ENCODE measurements around the gene PRKCZ.

The PRKCZ gene

DNA sequence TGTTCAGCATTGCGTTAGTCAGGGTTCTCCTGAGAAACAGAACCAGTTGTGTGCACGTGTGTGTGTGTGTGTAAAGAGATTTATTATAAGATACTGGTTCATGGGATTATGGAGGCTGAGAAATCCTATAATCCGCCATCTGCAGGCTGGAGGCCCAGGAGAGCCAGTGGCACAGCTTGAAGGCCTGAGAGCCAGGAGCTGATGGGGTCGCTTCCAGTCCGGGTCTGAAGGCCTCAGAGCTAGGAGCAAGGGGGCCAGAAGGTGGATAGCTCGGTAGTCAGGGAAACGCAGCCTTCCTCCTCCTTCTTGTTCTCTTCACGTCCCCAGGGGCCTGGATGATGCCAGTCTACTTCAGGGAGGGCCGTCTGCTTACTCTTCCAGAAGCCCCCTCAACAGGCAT is 106.7 kb downstream of the PRKCZ start:
- DNase-seq (ENCODE audit: low spot score), result no peak

DNA sequence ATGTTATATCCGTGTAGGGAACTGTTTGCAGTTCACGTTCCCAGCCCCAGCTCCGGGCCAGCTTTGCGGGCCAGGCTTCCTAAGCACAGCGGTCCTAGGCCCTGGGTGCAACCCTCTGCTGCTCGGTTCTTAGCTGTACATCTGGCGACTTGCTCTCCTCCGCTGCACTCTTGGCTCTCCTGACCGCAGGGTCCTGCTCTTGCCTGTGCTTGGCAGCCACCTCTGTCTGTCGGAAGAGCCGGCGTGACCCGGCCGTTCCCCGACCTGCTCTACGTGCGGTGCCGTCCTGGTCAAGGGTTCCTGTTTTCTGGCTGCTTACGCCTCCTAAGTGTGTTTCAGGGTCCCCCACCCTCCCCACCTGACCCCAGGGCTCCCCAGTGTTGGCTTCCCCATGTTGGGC is 107.6 kb downstream of the PRKCZ start:
- no peak for DNase-seq (ENCODE audit: low spot score)

DNA sequence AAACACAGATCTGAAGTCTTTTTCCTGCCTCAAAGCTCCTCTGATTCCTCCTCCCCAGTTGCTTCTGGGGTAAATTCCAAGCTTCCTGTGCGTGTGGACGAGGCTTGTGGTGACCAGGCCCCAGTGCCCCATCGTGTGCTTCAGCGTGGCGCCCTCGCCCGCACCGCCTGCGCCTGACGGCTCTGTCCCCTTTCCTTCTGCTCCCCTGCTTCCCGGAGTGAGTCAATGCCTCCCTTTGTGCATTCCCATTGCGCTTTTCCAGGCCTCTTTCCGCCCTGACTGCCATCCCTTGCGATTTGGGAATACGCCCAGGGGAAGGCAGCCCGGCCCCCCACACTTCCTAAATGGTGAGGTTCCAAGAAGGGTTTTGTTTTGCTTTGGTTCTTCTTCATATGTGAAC is 108.1 kb downstream of the PRKCZ start:
- DNase-seq (ENCODE audit: low spot score), result no peak

DNA sequence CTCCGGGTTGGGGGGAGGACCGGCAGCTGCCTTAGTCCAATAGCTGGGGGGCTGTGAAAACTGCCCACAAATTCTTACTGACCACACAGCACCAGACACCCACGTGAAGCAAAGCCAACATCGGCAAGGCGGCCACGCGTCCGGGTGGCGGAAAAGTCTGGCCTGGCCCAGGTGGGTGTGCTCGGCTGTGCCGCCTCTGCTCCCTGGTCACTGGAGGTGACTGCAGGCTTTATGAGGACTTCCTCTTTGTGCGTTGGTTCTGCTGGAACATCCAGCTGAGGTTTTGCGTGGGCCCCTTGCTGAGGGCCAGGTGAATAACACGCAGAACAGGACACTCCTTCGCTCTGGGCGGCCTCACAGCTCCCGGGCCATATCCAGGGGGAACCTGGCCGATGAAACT is 108.9 kb downstream of the PRKCZ start:
- no peak for DNase-seq (ENCODE audit: low spot score)

DNA sequence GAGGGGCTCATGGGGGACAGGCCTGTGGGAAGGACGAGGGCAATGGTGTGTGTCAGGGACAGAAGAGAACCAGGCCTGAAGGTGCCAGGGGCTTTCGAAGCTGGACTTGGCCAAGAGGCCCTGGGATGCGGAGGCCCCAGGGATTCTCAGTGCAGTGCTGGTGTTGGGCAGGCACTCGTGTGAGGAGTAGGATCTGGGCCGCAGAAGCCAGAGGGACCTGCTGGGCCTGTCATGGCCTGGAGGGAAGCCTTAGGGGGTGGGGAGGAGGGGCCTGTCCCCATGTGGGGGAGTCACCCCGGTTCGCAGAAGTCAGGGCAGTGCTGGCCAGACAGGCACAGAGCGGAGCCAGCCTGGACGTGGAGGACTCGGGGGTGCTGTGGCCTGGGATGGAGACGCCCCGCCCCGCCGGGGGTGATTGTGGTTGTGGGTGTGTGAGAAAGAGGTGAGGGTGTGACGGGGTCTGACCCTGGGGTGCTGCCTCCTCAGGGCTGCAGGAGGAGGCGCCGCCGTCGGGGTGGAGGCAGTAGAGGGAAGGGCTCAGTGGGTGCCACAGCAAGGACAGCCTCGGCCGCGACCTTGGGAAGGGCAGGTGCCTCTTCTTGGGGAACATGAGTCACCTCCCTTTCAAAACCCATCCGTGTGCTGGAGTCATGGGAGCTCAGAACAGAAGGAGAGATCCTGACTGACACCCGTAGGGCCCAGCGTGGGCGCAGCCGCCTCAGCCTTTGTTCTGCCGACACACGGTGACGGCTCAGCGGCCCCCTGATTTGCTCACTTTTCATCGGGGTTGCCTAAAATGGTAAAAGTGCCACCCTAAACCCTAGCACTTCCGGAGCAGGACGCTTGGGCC is 110.5 kb downstream of the PRKCZ start:
- no peak for DNase-seq (ENCODE audit: low spot score)

DNA sequence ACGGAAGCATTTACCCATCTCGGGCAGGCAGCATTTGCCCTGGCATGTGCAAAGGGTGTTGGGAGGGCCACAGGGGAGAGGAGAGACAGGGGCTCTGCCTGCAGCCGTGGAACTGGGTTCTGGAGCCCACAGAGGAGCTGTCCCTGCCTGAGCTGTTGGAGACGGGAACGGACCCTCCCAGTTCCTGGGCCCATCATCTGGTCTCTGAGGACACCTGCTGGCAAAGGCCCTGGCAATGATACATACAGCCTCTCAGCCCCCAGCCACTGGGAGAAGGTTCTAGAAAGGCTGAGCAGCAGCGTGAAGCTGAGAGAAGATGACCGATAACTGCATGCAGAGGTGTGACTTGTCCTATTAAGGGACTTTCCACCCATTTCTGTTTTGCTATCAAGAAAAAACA is 113.0 kb downstream of the PRKCZ start:
- DNase-seq (ENCODE audit: low spot score), result no peak

DNA sequence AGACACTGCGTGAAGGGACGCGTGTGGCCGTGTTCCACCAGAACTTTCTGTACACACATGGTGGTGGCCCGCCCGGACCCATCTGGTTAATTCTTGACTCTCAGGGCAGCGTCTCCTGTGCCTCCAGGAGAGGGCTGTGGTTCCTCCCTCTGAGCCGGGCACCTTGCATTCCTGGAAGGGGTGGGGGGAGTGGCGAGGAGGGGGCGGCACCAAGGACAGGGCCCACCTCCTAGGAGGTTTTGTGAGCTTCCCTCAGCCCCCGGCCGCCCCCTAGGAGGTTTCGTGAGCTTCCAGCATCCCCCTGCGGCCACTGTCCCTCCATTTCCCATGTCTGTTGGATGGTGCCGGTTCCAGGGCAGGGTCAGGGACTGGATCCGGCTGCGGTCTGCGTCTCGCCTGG is 115.4 kb downstream of the PRKCZ start:
- DNase-seq (ENCODE audit: low spot score), result no peak

DNA sequence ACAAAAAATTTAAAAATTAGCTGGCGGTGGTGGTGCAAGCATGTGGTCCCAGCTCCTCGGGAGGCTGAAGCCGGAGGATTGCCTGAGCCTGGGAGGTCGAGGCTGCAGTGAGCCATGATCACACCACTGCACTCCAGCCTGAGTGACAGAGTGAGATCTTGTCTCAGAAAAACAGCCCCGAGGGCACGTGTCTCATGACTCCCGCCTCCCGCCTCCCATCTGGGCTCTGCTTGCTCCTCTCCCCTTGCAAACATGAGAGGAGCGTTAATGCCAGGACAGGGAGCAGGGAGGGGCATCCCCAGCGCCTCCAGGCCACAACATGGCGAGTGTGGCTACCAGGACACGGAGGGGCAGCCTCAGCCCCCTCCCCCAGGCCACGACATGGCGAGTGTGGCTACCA is 116.0 kb downstream of the PRKCZ start:
- DNase-seq (ENCODE audit: low spot score), result no peak

DNA sequence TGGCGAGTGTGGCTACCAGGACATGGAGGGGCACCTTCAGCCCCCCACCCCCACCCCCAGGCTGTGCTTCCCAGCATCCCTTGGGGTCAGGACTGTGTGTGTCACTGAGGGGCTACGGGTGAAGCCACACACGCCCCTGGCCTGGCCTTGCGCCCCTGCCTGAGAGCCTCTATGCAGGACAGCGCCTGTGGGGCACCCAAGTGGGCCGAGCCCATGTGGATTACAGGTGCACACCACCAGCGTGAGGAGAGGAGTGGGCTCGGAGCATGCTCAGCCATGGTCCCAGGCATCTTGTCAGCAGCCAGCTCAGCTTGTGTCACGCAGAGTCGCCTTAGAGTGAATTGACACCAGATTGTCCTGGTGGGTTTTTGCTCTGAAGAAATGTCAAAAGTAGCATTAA is 116.5 kb downstream of the PRKCZ start:
- no peak for DNase-seq (ENCODE audit: low spot score)

DNA sequence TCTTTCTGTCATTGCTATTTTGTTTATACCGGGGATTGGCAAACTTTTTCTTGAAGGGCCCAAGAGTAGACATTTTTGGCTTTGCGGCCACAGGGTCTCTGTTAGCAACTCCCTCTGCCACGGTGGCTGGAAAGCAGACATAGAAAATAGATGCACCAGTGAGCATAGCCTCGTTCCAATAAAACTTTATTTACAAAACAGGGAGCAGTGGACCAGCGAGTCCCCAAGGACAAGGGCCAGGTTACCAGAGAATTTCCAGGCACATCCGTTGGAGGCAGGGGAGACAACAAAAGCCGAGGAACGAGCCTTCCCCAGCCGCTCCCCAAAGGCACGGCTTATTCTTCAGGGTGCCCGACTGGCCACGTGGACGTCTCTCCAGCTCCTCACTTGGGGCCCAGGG is 117.9 kb downstream of the PRKCZ start:
- DNase-seq (ENCODE audit: low spot score), result no peak

DNA sequence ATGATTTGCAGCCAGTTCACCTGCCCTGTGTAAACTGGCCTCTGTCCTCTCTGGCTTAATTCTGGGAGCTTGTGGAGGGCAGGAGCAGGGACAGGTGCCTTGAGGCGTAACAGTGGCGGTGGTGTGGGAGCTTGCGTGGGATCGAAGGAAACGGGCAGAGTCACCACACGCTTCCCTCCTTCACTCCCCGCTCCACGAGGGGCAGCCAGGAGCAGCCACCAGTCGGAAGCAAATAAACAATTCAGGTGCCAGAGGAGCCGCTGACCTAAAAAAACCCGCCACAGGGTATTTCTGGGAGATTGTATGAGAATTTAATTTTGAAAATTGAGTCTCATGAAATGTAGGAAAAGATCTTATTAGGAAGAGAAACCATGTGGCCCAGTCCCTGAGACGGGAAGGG is 118.3 kb downstream of the PRKCZ start:
- DNase-seq (ENCODE audit: low spot score), result no peak

DNA sequence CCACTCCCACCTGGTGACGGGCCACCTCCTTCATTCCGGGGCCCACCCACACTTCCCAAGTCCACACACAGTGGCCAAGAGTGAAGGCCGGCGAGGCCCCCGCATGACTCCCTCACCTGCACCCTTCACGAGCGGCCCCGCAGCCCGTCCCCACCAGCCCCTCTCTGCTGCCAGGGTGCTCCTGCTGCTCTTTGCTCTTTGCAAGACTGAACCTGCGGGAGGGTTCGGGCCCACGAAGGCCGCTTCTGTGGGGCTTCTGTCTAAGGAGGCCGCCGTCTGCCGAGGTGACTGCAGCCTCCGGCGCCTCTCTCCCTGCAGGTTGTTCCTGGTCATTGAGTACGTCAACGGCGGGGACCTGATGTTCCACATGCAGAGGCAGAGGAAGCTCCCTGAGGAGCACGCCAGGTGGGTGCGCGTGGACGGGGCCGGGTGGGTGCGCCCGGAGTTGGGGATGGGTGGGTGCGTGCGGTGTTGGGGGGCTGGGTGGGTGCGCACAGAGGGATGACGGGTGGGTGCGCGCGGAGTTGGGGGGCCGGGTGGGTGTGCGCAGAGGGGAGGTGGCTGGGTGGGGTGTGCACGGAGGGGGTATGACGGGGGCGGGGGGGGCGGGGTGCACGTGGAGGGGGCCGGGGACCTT is 119.1 kb downstream of the PRKCZ start:
- DNase-seq (ENCODE audit: low spot score), result no peak

DNA sequence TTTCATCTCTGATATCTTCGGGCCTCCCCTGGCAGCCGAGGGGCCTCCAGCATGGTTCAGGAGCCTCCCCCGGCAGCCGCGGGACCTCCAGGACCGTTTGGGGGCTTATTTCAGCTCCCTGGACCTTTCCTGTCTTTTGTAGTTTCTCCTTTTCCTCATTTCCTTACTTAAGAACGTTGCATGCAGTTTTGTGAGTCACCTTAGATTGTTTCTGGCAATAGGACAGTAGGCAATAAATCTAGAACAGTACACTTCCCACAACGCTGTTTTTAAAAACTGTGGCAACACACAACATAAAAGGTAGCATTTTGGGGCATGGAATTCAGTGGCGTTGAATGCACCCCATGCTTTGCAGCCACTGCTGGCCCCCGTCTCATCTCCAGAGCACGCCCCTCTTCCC is 120.0 kb downstream of the PRKCZ start:
- DNase-seq (ENCODE audit: low spot score), result no peak

DNA sequence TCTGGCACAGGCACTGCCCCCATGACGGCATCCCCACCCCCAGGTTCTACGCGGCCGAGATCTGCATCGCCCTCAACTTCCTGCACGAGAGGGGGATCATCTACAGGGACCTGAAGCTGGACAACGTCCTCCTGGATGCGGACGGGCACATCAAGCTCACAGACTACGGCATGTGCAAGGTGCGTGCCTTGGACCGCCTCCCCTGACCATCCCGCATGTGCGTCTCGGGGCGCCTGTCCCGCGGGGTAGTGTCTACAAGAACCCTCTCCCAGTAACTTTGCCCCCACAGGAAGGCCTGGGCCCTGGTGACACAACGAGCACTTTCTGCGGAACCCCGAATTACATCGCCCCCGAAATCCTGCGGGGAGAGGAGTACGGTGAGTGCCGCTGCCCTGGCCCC is 121.8 kb downstream of the PRKCZ start:
- DNase-seq (ENCODE audit: low spot score), result no peak

DNA sequence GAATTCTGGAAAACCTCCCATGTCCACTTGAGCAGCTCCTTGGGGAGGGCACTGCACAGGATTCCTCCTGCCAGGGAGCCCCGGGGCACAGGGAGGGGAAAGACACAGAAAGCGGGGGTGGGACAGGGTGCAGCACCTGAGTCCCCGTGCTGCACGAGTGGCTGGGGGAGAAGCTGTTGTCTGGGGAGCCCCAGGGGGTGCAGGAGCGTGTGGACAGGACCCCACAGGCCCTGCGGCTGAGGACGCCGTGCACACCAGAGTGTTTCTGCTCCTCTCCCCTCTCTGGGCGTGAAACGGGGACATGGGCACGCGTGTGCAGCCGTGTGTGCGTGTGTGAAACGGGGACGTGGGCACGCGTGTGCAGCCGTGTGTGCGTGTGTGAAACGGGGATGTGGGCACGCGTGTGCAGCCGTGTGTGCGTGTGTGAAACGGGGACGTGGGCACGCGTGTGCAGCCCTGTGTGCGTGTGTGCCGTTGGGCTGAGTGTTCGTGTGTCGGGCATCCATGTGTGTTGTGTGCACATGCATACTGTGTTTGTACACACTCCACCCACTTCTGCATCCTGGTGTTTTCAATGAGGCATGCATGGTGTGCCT is 122.4 kb downstream of the PRKCZ start:
- DNase-seq (ENCODE audit: low spot score), result no peak

DNA sequence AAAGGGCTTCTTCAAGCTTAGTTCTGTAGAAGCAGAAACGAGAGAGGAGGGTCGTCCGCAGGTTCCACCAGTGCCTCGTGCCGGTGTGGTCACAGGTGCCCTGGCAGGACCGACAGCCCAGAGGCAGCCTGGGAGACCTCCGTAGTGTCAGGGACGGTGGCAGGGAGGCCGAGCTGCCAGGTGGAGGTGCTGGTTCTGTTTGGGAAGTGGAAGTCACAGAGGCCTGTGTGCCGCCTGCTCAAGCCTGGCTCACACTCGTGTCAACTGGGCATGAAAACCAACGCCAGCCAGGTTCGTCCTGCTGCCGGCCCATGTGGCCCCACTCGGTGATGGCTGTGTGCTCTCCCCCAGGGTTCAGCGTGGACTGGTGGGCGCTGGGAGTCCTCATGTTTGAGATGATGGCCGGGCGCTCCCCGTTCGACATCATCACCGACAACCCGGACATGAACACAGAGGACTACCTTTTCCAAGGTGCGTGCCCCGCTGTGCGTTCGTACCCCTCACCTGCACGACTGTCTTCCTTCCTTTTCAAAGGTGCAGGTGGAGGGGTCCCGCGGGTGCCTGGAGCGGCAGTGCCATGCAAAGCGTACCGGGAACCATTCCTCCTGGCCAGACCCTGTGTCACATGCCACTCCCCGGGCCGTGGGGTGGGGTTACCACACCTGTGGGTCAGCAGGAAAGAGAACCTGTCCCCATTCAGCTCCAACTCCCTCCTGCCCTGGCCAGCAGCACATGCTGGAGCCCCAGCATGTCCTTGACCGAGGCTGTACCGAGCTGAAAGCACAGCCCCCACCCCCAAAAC is 123.5 kb downstream of the PRKCZ start:
- DNase-seq (ENCODE audit: low spot score), result no peak

DNA sequence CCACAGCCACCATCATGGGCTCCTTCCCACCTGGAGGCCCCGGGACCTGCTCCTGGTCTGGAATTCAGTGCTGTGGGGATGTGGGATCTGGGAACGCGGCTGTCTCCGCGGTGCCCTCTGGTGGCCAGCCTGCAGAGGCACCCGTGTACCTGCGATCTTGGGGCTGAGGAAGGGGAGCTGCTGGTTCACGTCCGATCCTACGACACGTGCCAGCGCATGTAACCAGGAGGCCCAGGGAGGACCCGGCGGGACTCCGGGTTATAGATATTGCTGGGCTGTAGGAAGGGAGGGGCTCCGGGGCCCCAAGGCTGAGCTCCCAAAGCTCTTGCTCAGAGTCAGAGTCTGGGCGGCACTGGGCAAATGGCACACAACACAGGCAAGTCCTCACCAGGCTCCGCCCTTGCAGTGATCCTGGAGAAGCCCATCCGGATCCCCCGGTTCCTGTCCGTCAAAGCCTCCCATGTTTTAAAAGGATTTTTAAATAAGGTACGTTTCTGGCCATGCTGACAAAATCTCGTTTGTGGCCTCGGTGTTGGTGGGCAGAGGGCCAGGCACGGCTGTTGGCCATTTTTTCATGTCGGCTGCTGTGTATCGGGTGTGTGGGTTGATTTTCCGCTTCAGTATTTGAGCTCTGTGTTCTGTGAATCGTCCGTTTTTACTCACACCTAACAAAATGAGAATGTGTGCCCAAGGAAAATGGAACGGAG is 124.3 kb downstream of the PRKCZ start:
- DNase-seq (ENCODE audit: low spot score), result peak; percentile 49

DNA sequence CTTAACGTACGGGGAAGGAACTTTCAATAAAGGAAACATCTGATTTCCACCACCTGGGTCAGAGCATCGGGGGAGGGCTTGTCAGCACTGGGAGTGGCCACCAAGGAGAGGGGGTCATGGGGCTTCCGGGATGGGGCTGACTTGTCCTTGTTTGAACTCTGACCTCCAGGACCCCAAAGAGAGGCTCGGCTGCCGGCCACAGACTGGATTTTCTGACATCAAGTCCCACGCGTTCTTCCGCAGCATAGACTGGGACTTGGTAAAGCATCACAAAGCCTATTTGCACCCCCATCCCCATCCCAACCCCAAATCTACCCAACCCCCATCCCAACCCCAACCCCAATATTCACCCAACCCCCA is 124.8 kb downstream of the PRKCZ start:
- no peak for DNase-seq (ENCODE audit: low spot score)

DNA sequence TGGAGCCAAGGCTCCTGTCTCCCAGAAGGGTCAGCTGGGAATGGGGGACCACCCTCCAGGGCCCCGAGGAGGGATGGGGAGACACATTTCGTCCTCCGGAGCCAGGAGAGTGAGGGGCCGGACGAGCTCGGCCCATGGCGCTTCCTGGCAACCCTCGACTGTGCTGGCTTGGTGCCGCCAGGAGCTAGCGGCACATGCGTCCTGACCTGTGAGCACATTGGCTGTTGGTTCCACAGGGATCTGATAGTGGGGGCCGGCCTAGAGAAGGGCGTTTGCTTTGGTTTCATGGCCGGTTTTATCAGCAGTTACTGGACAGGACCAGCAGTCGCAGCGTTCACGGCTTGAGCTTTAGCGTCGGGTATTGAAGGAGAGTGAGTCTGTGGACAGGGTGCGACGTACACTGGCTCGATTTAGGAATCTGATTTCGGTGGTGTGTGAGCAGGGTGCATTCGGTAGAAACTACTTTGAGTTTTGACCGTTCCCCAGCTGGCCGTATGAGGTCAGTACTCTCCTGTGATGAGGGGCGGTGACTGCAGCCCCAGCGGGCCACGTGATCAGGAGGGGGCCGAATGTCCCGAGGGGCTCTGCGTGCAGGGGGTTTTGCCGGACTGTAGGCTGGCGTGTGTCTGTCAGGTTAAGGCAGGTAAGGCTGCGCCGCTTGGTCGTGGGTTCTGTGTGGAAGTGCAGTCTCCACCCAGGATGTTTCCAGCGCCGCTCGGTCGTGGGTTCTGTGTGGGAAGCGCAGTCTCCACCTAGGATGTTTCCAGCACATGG is 125.7 kb downstream of the PRKCZ start:
- no peak for DNase-seq (ENCODE audit: low spot score)

DNA sequence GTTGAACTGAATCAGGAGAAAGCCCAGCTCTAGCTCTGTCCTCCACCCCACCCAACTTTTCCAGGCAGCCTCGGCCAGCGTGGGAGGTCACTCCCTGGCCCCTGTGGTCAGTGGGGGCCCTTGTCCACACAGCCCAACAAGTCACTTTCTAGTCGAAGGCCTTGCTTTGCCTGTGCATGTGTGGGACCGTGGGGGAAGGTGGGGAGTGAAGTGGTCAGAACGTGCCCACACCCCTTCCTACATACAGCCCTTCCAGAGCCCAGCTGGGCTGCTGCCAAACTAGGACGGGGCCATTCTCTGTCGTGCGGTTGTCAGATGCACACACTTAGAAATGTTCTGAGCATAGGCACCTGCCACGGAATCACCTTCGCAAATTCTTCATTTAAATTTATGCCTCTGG is 126.4 kb downstream of the PRKCZ start:
- DNase-seq (ENCODE audit: low spot score), result no peak

DNA sequence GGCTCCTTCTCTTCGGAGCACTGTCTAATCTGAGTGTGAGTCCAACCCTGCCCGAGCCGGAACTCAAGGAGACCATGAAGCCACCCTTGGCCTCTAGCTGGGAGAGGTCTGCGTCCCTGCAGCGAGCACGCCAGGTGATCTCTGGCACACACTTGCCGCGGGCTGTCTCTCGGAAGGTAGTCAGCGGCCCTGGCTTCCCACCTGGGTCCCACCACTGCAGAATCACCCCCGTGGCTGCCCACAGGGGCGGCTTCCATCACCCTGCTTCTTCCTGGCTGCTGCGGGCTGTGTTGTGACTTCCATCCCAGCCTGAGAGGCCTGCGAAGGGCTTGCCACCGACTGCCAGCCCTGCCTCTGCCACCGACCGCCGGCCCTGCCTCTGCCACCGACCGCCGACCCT is 127.3 kb downstream of the PRKCZ start:
- no peak for DNase-seq (ENCODE audit: low spot score)
